Colonic mucosa (tissue), 4 donors: ENCODE results near the gene MARK2. TPM values are rescaled to one million over a fixed set of nuclear protein-coding genes. Genes with fewer than 3 reads are reported as not detected.

Experiments
- DNase-seq: peaks from one replicate; pipeline ENCODE4 v3.0.0-alpha.2; 2020
- H3K27ac ChIP-seq: fragments of 200-600 bp; one replicate; pipeline ENCODE4 v1.8.0; 2021
- H3K27me3 ChIP-seq: fragments of 200-600 bp; one replicate; pipeline ENCODE4 v1.8.0; 2021
- H3K36me3 ChIP-seq: fragments of 200-600 bp; one replicate; pipeline ENCODE4 v1.8.0; 2021
- H3K4me1 ChIP-seq: fragments of 200-600 bp; one replicate; pipeline ENCODE4 v1.8.0; 2021; ENCODE audit warnings: mild to moderate bottlenecking
- H3K4me3 ChIP-seq: fragments of 200-600 bp; one replicate; pipeline ENCODE4 v1.8.0; 2021
- H3K9ac ChIP-seq, 2 donors: one replicate each; pipeline ENCODE4 v1.7.0; 2013; ENCODE audit warnings: control low read depth in 2 of 2, low read depth in 2 of 2, low read length in 2 of 2
- H3K9me3 ChIP-seq: fragments of 200-600 bp; one replicate; pipeline ENCODE4 v1.8.0; 2021
- CTCF ChIP-seq: fragments of 200-600 bp; IDR thresholded peaks from one replicate; pipeline ENCODE4 v1.8.0; 2022; ENCODE audit warnings: antibody characterized with exemption, mild to moderate bottlenecking
- intact Hi-C: fragments of 100-400 bp; cut with DNase I; formaldehyde crosslinking; loops from one replicate; pipeline ENCODE4 v1.14.1; 2022
- total RNA-seq, 2 donors: library from RNA; stranded (reverse); fragmentation: NEBNext Ultra II Directional in 1 of 2; extraction: Animal tissue kit (Norgen Biotek cat#: 25700) in 1 of 2; gene quantifications; one replicate each; pipeline ENCODE4 v1.2.1, GENCODE V29; 2021
- donor health status: healthy.
- donor health status: DM: no; HTN: no; CAD: no.
- donor health status: DM: no; HTN: no; CAD: no.

The MARK2 gene
- total RNA-seq, 2 donors from 2014 or later = 86.8 to 96.8 TPM

GRCh38 chr11:63923319-63923718 lies 84.4 kb downstream of the MARK2 start:
- DNase-seq = no peak
- no peaks in the 10 kb centered on the region for H3K36me3 ChIP-seq
- peaks cover 19% of the 10 kb centered on the region for H3K4me1 ChIP-seq
- TF ChIP-seq CTCF = no peak
- intact Hi-C loops = no loop called here
- H3K27ac ChIP-seq = no peak overlapping the region
- H3K27me3 ChIP-seq = no peaks in the 10 kb centered on the region
- H3K9me3 ChIP-seq = no peaks in the 10 kb centered on the region
- H3K4me3 ChIP-seq = no peak overlapping the region
- H3K9ac ChIP-seq = peak overlapping the region in 1 of 2 donors; percentile 17

- no peak for DNase-seq
- Histone ChIP-seq H3K4me1 (no peaks in the 10 kb centered on the region), H3K27ac (no peak overlapping the region), H3K9ac (no peak overlapping the region), H3K27me3 (no peaks in the 10 kb centered on the region), H3K9me3 (no peaks in the 10 kb centered on the region), H3K36me3 (no peaks in the 10 kb centered on the region), H3K4me3 (no peak overlapping the region)
- TF ChIP-seq CTCF = no peak
- intact Hi-C loops = no loop called here
Measured at GRCh38 chr11:63929616-63930015, 90.7 kb downstream of the MARK2 start.

- TF ChIP-seq CTCF = no peak
- no peak overlapping the region for H3K9ac ChIP-seq
- no peaks in the 10 kb centered on the region for H3K27me3 ChIP-seq
- no peak overlapping the region for H3K27ac ChIP-seq
- no peak for DNase-seq
- no peaks in the 10 kb centered on the region for H3K4me1 ChIP-seq
- H3K4me3 ChIP-seq = no peak overlapping the region
- no peaks in the 10 kb centered on the region for H3K36me3 ChIP-seq
- no peaks in the 10 kb centered on the region for H3K9me3 ChIP-seq
- intact Hi-C loops = no loop called here
Measured at GRCh38 chr11:63931045-63931444, 92.1 kb downstream of the MARK2 start.

- H3K4me1 ChIP-seq = no peaks in the 10 kb centered on the region
Measured at GRCh38 chr11:63931876-63932275, 93.0 kb downstream of the MARK2 start.

GRCh38 chr11:63933459-63933858 lies 94.5 kb downstream of the MARK2 start:
- Histone ChIP-seq H3K27ac (no peak overlapping the region), H3K9ac (no peak overlapping the region), H3K27me3 (no peaks in the 10 kb centered on the region), H3K4me1 (no peaks in the 10 kb centered on the region), H3K9me3 (no peaks in the 10 kb centered on the region), H3K36me3 (no peaks in the 10 kb centered on the region), H3K4me3 (no peak overlapping the region)
- intact Hi-C loops = no loop called here
- DNase-seq = no peak
- TF ChIP-seq CTCF = no peak

More at GRCh38 chr11:63931876-63932275, 93.0 kb downstream of the MARK2 start:
- no peak for DNase-seq
- intact Hi-C loops = no loop called here
- H3K4me3 ChIP-seq = no peak overlapping the region
- H3K27ac ChIP-seq = no peak overlapping the region
- no peaks in the 10 kb centered on the region for H3K27me3 ChIP-seq
- no peaks in the 10 kb centered on the region for H3K9me3 ChIP-seq
- no peak for TF ChIP-seq CTCF
- no peaks in the 10 kb centered on the region for H3K36me3 ChIP-seq
- H3K9ac ChIP-seq = no peak overlapping the region
